Measurements from ENCODE around the gene DDX52.
A peak's percentile ranks its signal among the peaks of the same experiment; 100 is the strongest.
"Not testable (repeated sequence)": the region's sequence is repeated elsewhere in the genome, so short reads cannot be mapped to it uniquely, and the experiment has no call there.

Gene DDX52, protein sequence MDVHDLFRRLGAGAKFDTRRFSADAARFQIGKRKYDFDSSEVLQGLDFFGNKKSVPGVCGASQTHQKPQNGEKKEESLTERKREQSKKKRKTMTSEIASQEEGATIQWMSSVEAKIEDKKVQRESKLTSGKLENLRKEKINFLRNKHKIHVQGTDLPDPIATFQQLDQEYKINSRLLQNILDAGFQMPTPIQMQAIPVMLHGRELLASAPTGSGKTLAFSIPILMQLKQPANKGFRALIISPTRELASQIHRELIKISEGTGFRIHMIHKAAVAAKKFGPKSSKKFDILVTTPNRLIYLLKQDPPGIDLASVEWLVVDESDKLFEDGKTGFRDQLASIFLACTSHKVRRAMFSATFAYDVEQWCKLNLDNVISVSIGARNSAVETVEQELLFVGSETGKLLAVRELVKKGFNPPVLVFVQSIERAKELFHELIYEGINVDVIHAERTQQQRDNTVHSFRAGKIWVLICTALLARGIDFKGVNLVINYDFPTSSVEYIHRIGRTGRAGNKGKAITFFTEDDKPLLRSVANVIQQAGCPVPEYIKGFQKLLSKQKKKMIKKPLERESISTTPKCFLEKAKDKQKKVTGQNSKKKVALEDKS

DNA sequence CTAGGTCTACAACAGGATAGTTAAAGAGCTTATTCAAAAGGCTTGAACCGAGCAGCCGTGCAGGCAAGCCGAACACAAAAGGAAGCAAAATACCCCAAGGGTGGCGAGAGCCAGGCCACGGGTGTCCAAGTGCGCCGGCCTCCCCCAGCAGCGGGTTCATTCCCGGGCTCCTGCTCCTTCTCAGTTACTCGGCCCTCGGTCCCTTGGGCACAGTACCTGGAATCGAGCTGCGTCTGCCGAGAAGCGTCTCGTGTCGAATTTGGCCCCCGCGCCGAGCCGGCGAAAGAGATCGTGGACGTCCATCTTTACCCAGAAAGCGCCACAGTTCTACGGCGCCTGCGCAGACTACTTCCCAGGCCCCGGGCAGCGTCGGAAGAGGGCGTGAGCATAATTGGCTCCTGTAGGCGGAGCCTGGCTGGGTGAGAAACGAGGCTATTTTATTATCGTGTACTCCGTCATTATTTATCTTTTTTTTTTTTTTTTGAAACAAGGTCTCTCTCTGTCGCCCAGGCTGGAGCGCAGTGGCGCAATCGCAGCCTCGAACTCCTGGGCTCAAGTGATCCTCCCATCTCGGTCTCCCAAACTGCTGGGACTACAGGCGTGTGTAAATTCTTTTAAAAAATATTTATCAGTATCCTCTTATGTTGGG, at the start of gene DDX52:
Gene DDX52, minus strand, starts transcription at position 329 of the 649 bp plus-strand sequence. Its CDS starts 26 bp downstream, at position 303.
- peak within 1 kb of the TSS; percentile 67 for H3K4me3 ChIP-seq (ENCODE audit: low read depth, low read length)

DNA sequence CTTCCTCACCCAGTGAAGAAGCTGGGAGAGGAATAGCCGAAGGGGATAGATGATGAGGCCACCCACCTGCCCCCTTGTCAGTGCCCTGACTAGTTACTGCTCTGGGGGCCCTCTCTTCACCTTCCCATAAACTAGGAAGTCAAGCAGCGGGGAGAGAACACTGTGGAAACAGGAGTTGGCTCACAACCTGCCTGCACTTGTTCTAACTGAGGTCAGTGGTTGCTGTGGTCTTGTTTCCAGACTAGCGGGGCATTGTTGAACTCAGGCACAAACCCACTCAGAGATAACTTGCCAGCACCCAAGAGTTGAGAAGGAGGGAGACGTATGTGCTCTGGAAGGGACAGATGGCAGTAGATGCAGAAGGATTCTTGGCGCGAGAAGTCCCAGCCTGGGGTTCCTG, 48.6 kb upstream of the DDX52 start:
- H3K4me3 ChIP-seq (ENCODE audit: low read depth, low read length): no peak overlapping the region

- no peak overlapping the region for H3K4me3 ChIP-seq (ENCODE audit: low read depth, low read length)
These were observed 46.1 kb upstream of the DDX52 start for GRCh38 chr17:37689317-37689716.

- H3K4me3 ChIP-seq (ENCODE audit: low read depth, low read length): no peak overlapping the region
These were observed 40.3 kb upstream of the DDX52 start for GRCh38 chr17:37683454-37683984.

- no peak overlapping the region for H3K4me3 ChIP-seq (ENCODE audit: low read depth, low read length)
These were observed 38.8 kb upstream of the DDX52 start for GRCh38 chr17:37682007-37682406.

- H3K4me3 ChIP-seq (ENCODE audit: low read depth, low read length): not testable (repeated sequence)
These were observed 36.7 kb upstream of the DDX52 start for GRCh38 chr17:37679995-37680394.

DNA sequence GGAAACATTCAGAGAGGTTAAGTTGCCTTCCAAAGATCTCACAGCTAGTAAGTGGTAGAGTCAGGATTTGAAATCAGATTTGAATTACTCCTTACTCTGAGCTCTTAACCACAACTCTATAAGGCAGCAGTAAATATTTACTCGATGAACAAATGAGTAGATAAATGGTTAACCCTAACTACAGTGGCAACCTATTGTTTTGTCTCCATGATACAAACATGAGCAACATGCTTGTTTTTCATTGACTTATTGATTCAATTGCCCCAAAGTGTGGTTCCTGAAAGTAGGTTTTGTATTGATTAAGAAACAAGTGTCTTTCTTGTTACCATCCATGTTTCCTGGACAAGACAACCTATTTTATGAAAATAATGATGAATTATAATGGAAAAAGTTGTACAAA, 34.8 kb upstream of the DDX52 start:
- H3K4me3 ChIP-seq (ENCODE audit: low read depth, low read length): no peak overlapping the region

- no peak overlapping the region for H3K4me3 ChIP-seq (ENCODE audit: low read depth, low read length)
These were observed 33.8 kb upstream of the DDX52 start for GRCh38 chr17:37677021-37677420.

GRCh38 chr17:37676115-37676925, 33.1 kb upstream of the DDX52 start:
- no peak overlapping the region for H3K4me3 ChIP-seq (ENCODE audit: low read depth, low read length)

DNA sequence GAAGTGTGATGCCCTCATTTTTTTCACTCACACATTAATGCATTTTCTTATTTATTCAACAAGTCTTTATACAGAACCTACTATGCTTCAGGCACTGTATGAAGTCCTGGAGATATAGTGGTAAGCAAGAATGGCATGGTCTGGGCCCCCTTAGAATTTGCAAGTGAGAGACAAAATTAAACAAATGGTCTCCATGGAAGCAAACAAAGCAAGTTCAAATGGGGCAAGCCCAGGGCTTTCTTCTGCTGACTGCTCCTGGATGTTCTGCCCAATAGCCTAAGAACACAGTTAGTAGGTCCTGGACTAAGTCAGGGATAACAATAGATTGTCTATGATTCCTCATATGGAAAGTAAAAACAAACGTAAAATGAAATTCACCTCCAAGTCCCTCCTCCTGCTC, 31.3 kb upstream of the DDX52 start:
- no peak overlapping the region for H3K4me3 ChIP-seq (ENCODE audit: low read depth, low read length)

- no peak overlapping the region for H3K4me3 ChIP-seq (ENCODE audit: low read depth, low read length)
These were observed 30.1 kb upstream of the DDX52 start for GRCh38 chr17:37673386-37673785.

DNA sequence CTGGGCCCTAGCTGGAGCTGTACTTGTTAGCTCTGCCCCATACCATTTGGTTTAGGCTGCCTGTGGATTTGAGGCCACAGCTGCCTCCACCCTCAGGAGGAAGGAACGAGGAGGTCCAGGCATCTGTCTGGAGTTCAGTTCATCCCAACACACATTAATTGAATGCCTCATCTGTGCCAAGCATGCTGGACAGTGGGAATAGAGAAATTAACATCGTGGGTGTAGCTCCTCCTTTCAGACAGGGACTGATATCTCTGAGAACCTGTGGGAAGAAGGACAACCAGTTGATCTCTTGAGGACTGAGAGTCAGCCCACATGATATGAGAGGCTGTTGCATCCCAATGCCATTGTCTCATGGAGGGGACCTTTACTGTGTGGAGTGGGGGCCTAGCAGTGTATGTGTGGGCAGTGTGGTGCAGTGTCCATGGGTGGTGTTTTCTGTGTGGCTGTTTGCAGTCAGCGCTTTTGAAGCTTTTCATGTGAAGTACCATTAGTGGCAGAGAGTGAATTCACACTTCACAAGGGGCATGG, 29.4 kb upstream of the DDX52 start:
- no peak overlapping the region for H3K4me3 ChIP-seq (ENCODE audit: low read depth, low read length)

DNA sequence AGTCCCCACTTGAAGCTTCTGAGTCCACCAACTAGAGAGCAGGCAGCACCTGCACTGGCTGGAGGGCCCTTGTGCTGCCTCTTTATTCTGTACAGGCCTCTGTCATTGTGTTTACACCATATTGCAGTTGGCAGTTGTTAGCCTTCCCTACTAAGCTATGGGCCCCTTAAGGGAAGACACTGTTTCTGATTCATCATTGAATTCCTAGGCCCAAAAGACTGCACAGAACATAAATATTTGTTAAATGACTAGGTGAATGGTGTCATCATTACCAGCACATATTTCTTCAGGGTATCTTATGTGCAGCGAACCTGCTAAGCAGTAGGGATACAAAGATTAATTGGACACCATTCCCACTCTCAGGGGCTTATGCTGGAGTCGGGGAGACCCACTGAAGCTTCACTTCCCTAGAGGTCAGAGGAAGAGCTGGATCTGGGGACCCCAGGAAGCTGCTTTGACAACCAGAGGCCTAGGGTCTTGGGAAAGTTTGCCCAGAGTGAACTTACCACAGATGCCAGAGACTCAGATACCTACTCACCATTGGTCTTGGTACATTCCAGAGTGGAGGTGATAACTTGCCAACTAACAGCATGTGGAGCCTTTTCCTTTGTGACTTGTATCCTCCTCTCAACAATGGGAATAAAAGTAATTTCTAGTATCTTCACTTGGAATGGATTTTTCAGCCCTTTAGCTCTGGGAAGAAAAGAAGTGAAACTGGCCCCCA, 28.7 kb upstream of the DDX52 start:
- no peak overlapping the region for H3K4me3 ChIP-seq (ENCODE audit: low read depth, low read length)

DNA sequence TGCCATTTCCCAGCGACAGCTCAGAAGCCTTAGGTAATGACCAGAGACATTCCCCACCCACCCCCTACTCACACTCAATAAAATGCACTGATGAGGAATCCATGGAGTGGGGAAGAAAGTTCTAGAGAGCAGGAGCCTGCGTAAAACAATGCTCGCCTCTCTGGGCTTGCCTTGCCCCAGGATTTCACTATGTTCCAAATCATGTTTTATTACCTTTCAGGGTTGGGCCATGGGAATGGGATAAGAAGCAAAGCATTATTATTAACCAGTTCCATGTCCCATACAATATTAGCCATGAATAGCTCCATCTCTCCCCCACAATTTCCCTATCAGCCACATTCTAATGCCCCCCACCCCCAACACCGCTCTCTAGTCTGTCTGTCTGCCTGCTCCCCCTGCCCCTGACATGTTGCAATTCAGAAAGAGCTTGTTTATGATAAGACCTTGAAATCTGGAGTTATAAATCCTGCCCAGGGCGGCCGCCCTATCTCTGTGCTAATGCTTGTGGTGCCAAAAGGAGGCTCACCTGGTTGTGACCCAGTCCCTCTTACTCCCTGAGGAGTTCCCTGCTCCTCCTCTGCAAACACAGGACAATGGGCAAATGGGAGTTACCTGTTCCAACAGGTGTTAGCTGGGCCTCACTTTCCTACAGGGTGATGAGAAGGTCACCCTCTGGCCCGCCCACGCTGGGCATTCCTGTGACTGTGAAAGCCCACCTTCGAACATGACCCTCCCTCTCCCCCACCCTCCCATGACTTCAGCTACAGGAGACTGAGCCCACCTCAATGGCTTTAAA, 28.0 kb upstream of the DDX52 start:
- H3K4me3 ChIP-seq (ENCODE audit: low read depth, low read length): no peak overlapping the region

DNA sequence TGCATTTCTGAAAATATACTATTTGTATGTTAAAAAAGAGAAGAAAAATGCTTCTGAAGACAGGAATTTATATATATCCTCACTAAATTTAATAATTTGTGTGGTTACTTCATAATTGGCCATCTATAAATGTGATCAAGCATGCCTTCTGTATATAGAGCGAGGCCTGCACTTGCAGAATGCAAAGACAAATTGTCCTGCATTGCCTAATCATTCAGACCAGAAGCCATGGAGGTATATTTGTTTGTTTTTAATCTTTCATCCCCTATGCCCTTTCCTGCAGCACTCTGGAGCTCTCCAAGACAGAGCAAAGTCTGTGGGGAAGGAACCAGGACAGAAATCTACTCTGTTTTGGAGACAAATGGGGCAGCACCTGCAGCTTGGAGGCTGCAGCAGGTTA, 23.8 kb upstream of the DDX52 start:
- no peak overlapping the region for H3K4me3 ChIP-seq (ENCODE audit: low read depth, low read length)

DNA sequence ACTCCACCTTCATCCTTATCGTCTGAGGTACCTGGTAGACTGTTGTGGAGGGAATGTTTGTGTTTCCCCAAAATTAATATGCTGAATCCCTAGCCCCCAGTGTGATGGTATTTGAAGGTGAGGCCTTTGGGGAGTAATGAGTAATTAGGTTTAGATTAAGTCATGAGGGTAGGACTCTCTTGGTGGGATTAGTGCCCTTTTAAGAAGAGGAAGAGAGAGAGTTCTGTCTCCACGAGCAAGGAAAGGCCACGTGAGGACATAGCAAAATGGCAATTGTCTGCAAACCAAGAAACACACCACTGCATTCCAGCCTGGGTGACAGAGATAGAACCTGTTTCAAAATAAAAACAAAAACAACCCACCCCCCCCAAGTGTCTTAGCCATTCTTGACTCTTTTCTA, 21.0 kb upstream of the DDX52 start:
- H3K4me3 ChIP-seq (ENCODE audit: low read depth, low read length): no peak overlapping the region

DNA sequence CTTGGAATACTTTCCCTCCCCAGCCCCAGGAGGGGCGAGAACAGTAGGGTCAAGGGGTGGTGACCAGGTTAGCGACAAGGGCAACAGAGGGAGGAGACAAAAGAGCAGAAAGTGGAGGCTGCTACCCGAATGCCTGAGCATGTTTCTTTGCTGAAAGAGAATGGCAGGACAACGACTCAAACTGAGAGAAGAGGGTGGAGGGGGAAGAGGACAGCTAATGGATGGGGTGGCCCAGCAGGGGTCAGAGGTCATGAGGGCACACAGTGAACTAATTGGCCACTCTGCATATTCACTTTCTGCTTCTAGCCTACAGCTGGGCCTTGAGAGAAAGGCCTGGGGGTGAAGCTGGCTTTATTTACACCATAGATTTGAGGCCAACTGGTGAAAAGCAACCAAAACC, 19.1 kb upstream of the DDX52 start:
- H3K4me3 ChIP-seq (ENCODE audit: low read depth, low read length): no peak overlapping the region

- no peak overlapping the region for H3K4me3 ChIP-seq (ENCODE audit: low read depth, low read length)
These were observed 18.3 kb upstream of the DDX52 start for GRCh38 chr17:37661400-37662014.

- H3K4me3 ChIP-seq (ENCODE audit: low read depth, low read length): no peak overlapping the region
These were observed 16.7 kb upstream of the DDX52 start for GRCh38 chr17:37659925-37660324.

Data from iPS-11a (cell line).